H1 (cell line): ENCODE measurements around the gene SIAH3. TPM values are rescaled to one million over a fixed set of nuclear protein-coding genes. Genes with fewer than 3 reads are reported as not detected.

Experiments used
- CTCF ChIA-PET: fragments of 300-600 bp; sonication (Branson Sonifier 250); formaldehyde crosslinking; loops from one replicate; lab custom pipeline; 2021; ENCODE audit not compliant: partially characterized antibody; lab: Charles Lee
- POLR2A ChIA-PET: fragments of 300-600 bp; sonication (Branson Sonifier 250); formaldehyde crosslinking; loops from one replicate; lab custom pipeline; 2021; ENCODE audit warnings: inconsistent platforms; ENCODE audit not compliant: partially characterized antibody; lab: Charles Lee
- DNase-seq, 2 experiments: peaks; one replicate each; pipeline versions ENCODE4 v3.0.0 to v3.0.0-alpha.2; 2010 to 2022; ENCODE audit warnings: low spot score in 2 of 2, low read depth in 1 of 2, mixed read lengths in 1 of 2
- FAIRE-seq: peaks from 2 replicates; lab custom pipeline; 2011; peaks lifted over from hg19 to GRCh38; lab: Jason Lieb, UNC
- H2AFZ ChIP-seq: 2 replicates; pipeline ENCODE4 v1.8.1; 2012; ENCODE audit warnings: low read length, inconsistent platforms
- H2AK5ac ChIP-seq: 2 replicates; pipeline ENCODE4 v1.6.1; 2013; ENCODE audit warnings: low read depth, low read length
- H2BK120ac ChIP-seq: replicated peaks from 2 replicates; pipeline ENCODE3; 2013; ENCODE audit warnings: low read depth, low read length, inconsistent platforms
- H2BK12ac ChIP-seq: 2 replicates; pipeline ENCODE4 v1.6.1; 2013; ENCODE audit warnings: low read depth, low read length
- H2BK15ac ChIP-seq: 2 replicates; pipeline ENCODE4 v1.6.1; 2013; ENCODE audit warnings: low read length
- H2BK20ac ChIP-seq: 2 replicates; pipeline ENCODE4 v1.6.1; 2013; ENCODE audit warnings: low read length
- H2BK5ac ChIP-seq: 2 replicates; pipeline ENCODE4 v1.6.1; 2013; ENCODE audit warnings: low read depth, low read length
- H3K14ac ChIP-seq: 2 replicates; pipeline ENCODE4 v1.6.1; 2013; ENCODE audit warnings: inconsistent platforms; ENCODE audit not compliant: insufficient read length
- H3K18ac ChIP-seq: 2 replicates; pipeline ENCODE4 v1.6.1; 2013; ENCODE audit warnings: low read length; ENCODE audit errors: extremely low read depth
- H3K23ac ChIP-seq: 2 replicates; pipeline ENCODE4 v1.6.1; 2013; ENCODE audit warnings: inconsistent platforms; ENCODE audit not compliant: insufficient read length
- H3K23me2 ChIP-seq: 2 replicates; pipeline ENCODE4 v1.6.1; 2013; ENCODE audit warnings: low read depth, low read length
- H3K27ac ChIP-seq: 2 replicates; pipeline ENCODE4 v1.6.1; 2011; ENCODE audit warnings: low read depth, low read length, inconsistent platforms
- H3K27me3 ChIP-seq, 4 experiments: replicated peaks in 1 of 4; 1 replicate in 1 of 4; 2 replicates in 3 of 4; pipeline versions ENCODE4 v1.6.1 to v1.8.1; 2011 to 2013; ENCODE audit warnings: low read length in 3 of 4, mild to moderate bottlenecking in 3 of 4, inconsistent platforms in 2 of 4, mixed read lengths in 2 of 4, moderate library complexity in 1 of 4; ENCODE audit not compliant: control insufficient read depth in 3 of 4, insufficient read depth in 3 of 4; ENCODE audit errors: extremely low read depth in 1 of 4
- H3K36me3 ChIP-seq, 4 experiments: 2 replicates each; pipeline versions ENCODE4 v1.6.1 to v1.8.1; 2011 to 2013; ENCODE audit warnings: mild to moderate bottlenecking in 4 of 4, low read length in 3 of 4, moderate library complexity in 2 of 4, control low read depth in 1 of 4, inconsistent platforms in 1 of 4; ENCODE audit not compliant: insufficient read depth in 4 of 4, control insufficient read depth in 2 of 4
- H3K4ac ChIP-seq: replicated peaks from 2 replicates; pipeline ENCODE3; 2013; ENCODE audit warnings: low read length, low read depth, mixed read lengths, inconsistent platforms; ENCODE audit not compliant: insufficient read length
- H3K4me1 ChIP-seq, 4 experiments: replicated peaks in 1 of 4; 1 replicate in 1 of 4; 2 replicates in 3 of 4; pipeline versions ENCODE4 v1.6.1 to v1.8.1; 2011 to 2013; ENCODE audit warnings: low read length in 3 of 4, inconsistent platforms in 2 of 4, mixed read lengths in 1 of 4; ENCODE audit not compliant: insufficient read depth in 4 of 4, control insufficient read depth in 3 of 4
- H3K4me2 ChIP-seq, 2 experiments: 2 replicates each; pipeline versions ENCODE4 v1.6.1 to v1.8.1; 2011 to 2013; ENCODE audit warnings: low read depth in 2 of 2, low read length in 2 of 2, control low read depth in 1 of 2, inconsistent platforms in 1 of 2, mild to moderate bottlenecking in 1 of 2; ENCODE audit not compliant: insufficient read depth in 1 of 2
- H3K4me3 ChIP-seq, 4 experiments: fragments of 200-600, 300-600 bp in 1 of 4; sonication (generic), shearing (Covaris generic), sonication (Bioruptor Twin) in 1 of 4; 2 replicates each; pipeline versions ENCODE4 v1.5.1 to v1.8.1; 2011 to 2016; ENCODE audit warnings: low read length in 4 of 4, low read depth in 3 of 4, control low read depth in 2 of 4, inconsistent platforms in 2 of 4, mild to moderate bottlenecking in 2 of 4, mixed read lengths in 1 of 4, moderate library complexity in 1 of 4; ENCODE audit not compliant: insufficient read depth in 2 of 4; ENCODE audit errors: extremely low read depth in 1 of 4
- H3K56ac ChIP-seq: replicated peaks from 2 replicates; pipeline ENCODE3; 2013; ENCODE audit warnings: low read depth, mild to moderate bottlenecking, mixed read lengths, low read length, inconsistent platforms; ENCODE audit not compliant: insufficient read length
- H3K79me1 ChIP-seq: 2 replicates; pipeline ENCODE4 v1.6.1; 2013; ENCODE audit warnings: low read depth, low read length, control low read depth
- H3K79me2 ChIP-seq, 2 experiments: 2 replicates each; pipeline versions ENCODE4 v1.6.1 to v1.8.1; 2012 to 2013; ENCODE audit warnings: low read length in 2 of 2, mild to moderate bottlenecking in 2 of 2, inconsistent platforms in 1 of 2; ENCODE audit not compliant: insufficient read depth in 2 of 2, control insufficient read depth in 1 of 2
- H3K9ac ChIP-seq, 4 experiments: replicated peaks in 1 of 4; 1 replicate in 1 of 4; 2 replicates in 3 of 4; pipeline versions ENCODE4 v1.6.1 to v1.8.1; 2011 to 2013; ENCODE audit warnings: low read depth in 3 of 4, low read length in 3 of 4, control low read depth in 2 of 4, mild to moderate bottlenecking in 2 of 4, moderate library complexity in 2 of 4, inconsistent platforms in 1 of 4; ENCODE audit errors: extremely low read depth in 1 of 4
- H3K9me3 ChIP-seq, 2 experiments: 2 replicates each; pipeline versions ENCODE4 v1.6.1 to v1.8.1; 2012 to 2013; ENCODE audit warnings: mild to moderate bottlenecking in 2 of 2, moderate library complexity in 2 of 2, control low read depth in 1 of 2, inconsistent platforms in 1 of 2, low read depth in 1 of 2, low read length in 1 of 2, mixed read lengths in 1 of 2; ENCODE audit not compliant: insufficient read depth in 2 of 2
- H4K20me1 ChIP-seq, 2 experiments: replicated peaks in 1 of 2; 2 replicates each; pipeline versions ENCODE3 to v1.8.1; 2011 to 2013; ENCODE audit warnings: inconsistent platforms in 2 of 2, low read length in 2 of 2, mild to moderate bottlenecking in 1 of 2; ENCODE audit not compliant: insufficient read depth in 2 of 2, control insufficient read depth in 1 of 2
- H4K5ac ChIP-seq: 2 replicates; pipeline ENCODE4 v1.6.1; 2013; ENCODE audit warnings: low read length, low read depth, mixed read lengths, inconsistent platforms; ENCODE audit not compliant: insufficient read length
- H4K8ac ChIP-seq: 2 replicates; pipeline ENCODE4 v1.8.0; 2013; ENCODE audit warnings: mild to moderate bottlenecking, moderate library complexity, low read length, inconsistent platforms; ENCODE audit not compliant: insufficient read depth; ENCODE audit errors: extremely low read depth
- H4K91ac ChIP-seq: replicated peaks from 2 replicates; pipeline ENCODE3; 2013; ENCODE audit warnings: low read length, mixed read lengths, inconsistent platforms; ENCODE audit not compliant: insufficient read length
- CBX5 ChIP-seq: fragments of 300-800, 300-1000 bp; sonication (generic); IDR thresholded peaks from 2 replicates; pipeline ENCODE4 v1.7.1; 2016; ENCODE audit warnings: antibody characterized with exemption, low read length, low read depth
- MAFK ChIP-seq: IDR thresholded peaks from 2 replicates; pipeline ENCODE4 v1.6.1; 2012; ENCODE audit warnings: low read depth, mild to moderate bottlenecking, improper control_type of control experiment, low read length
- TEAD4 ChIP-seq: IDR thresholded peaks from 2 replicates; pipeline ENCODE4 v1.6.1; 2012; ENCODE audit warnings: low read depth, low read length, inconsistent platforms, mixed read lengths
- WGBS, 2 experiments: shearing (Covaris generic) in 1 of 2; methylation state at CpG; one replicate each; pipeline versions ENCODE4 v1.1.6 to v1.1.7; 2013 to 2015; ENCODE audit warnings: low lambda C conversion rate in 2 of 2, mixed read lengths in 2 of 2, inconsistent platforms in 1 of 2, low coverage in 1 of 2, missing lambda C conversion rate in 1 of 2; ENCODE audit not compliant: insufficient replicate concordance in 2 of 2, insufficient coverage in 1 of 2, insufficient read length in 1 of 2; ENCODE audit errors: extremely low coverage in 1 of 2, missing lambda C conversion rate in 1 of 2; 5-methylcytosine and 5-hydroxymethylcytosine counted together
- polyA plus RNA-seq, 7 experiments: library from polyadenylated mRNA; depleted of rRNA in 3 of 7; stranded (reverse) in 5 of 7; unstranded in 2 of 7; fragments of >200 nt in 5 of 7; fragments of 200-250 nt in 2 of 7; gene quantifications; 1 replicate in 5 of 7; 2 replicates in 1 of 7; 4 replicates in 1 of 7; pipeline versions ENCODE4 v1.2.1 to v1.2.3, GENCODE V29; 2011 to 2013; ENCODE audit warnings: missing spikeins in 2 of 7, mixed read lengths in 2 of 7
- total RNA-seq: library from RNA; stranded (reverse); fragmentation: NEBNext Ultra II Directional; extraction: Animal tissue kit (Norgen Biotek cat#: 25700); gene quantifications from 2 replicates; pipeline ENCODE4 v1.2.1, GENCODE V29; 2021

Gene SIAH3
- total and polyA plus RNA-seq, 2 of the 8 experiments (the other 6 are each of a cell fraction or from before 2014, with no cell fraction given), result 0.15 to 0.17 TPM

DNA sequence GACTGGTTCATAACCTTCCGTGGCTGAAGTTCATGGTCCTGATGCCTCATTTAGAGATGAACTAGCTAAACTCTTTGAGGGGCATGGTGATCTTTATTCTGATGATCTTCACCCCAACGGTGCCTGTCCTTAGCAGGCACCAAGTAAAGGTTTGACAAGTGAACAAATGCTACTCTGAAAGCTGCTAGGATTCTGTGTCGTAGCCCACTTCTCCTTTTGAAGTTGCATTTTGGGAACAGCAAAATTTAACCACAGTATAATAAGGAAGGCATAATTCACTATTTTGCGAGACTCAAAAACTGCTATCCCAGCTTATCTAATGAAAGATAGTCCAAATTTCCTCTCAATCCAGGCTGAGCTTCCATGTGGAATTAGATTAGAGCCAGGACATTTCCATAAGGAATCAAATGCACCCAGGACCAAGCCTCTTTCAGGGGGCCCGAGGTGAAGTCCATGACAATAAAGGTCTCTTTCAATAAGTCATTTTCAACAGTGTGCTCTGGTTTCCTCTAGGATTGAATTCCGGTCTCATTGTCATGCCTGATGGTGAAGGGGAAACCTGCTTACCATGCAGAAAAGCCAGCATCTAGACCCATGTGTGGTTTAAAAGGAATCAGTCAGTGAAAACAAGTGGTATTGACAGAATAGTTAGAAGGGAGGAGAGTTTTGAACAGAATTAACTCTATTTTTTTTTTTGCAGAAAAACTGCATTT, 23.1 kb downstream of the SIAH3 start:
- Histone ChIP-seq H2BK20ac (0 out of 2 replicates have a peak overlapping the region, but pooled peaks have one; percentile 43), H3K4me2 (peak overlapping the region in 1 of 2 experiments; percentile 32; a peak in 1 of 4 replicates), H3K14ac (no peak overlapping the region), H3K4me1 (peaks cover 0 to 10% (median 7%) of the 10 kb centered on the region in 4 experiments; a peak in 4 of 7 replicates), H2AK5ac (no peak overlapping the region; the same call in 1 of the 2 replicates), H3K27me3 (no peaks in the 10 kb centered on the region), H4K5ac (no peak overlapping the region), H2BK12ac (0 out of 2 replicates have a peak overlapping the region, but pooled peaks have one; percentile 18), H2BK5ac (peak overlapping the region; percentile 20; the same call in 1 of the 2 replicates), H4K8ac (no peak overlapping the region), H2BK15ac (no peak overlapping the region), H3K79me1 (no peaks in the 10 kb centered on the region), H3K79me2 (no peaks in the 10 kb centered on the region; a peak in 1 of 4 replicates), H3K56ac (no peak overlapping the region), H3K36me3 (no peaks in the 10 kb centered on the region), H3K23me2 (no peaks in the 10 kb centered on the region; the same call in 1 of the 2 replicates), H3K9me3 (no peaks in the 10 kb centered on the region), H3K9ac (no peak overlapping the region), H3K4me3 (peak overlapping the region in 1 of 4 experiments; percentile 7; a peak in 1 of 8 replicates), H2BK120ac (peak overlapping the region; percentile 91), H2AFZ (no peak overlapping the region), H4K91ac (peak overlapping the region; percentile 80), H3K4ac (peak overlapping the region; percentile 70), H3K27ac (peak overlapping the region; percentile 40; the same call in 1 of the 2 replicates), H3K18ac (no peak overlapping the region), H4K20me1 (no peaks in the 10 kb centered on the region), H3K23ac (no peak overlapping the region)
- FAIRE-seq (peak; percentile 60), DNase-seq (peak in 1 of 2 experiments; percentile 37)
- WGBS, 2 experiments, result 71% methylated on average over 6 of the region's 6 CpGs; no CpG with 5 or more reads in 1 of the 2 experiments
- CTCF ChIA-PET, result interaction anchor here (1.9 kb wide), 1 partner anchor 10 kb away, joined by 6 read pairs; no protein-coding TSS in a partner anchor
- TF ChIP-seq MAFK (peak; percentile 78), TEAD4 (0 out of 2 replicates have a peak, but pooled peaks have one; percentile 27), CBX5 (no peak)
- POLR2A ChIA-PET, result no interaction called here
